HFFc6 (cell line): Measurements from ENCODE around the gene GIPC2. TPM values are rescaled to one million over a fixed set of nuclear protein-coding genes. Genes with fewer than 3 reads are reported as not detected.
"Not testable (repeated sequence)": the region's sequence is repeated elsewhere in the genome, so short reads cannot be mapped to it uniquely, and the experiment has no call there.

Experiments used
- DNase-seq: peaks from one replicate; pipeline ENCODE4 v3.0.0-alpha.2; 2018
- H3K27ac Mint-ChIP-seq: 2 replicates; pipeline ENCODE4 v1.8.0; 2020; ENCODE audit warnings: mild to moderate bottlenecking, mixed read lengths
- H3K27me3 Mint-ChIP-seq: 2 replicates; pipeline ENCODE4 v1.8.0; 2021; ENCODE audit warnings: mild to moderate bottlenecking, moderate library complexity, mixed read lengths; ENCODE audit not compliant: insufficient read depth
- H3K36me3 Mint-ChIP-seq: 2 replicates; pipeline ENCODE4 v1.8.0; 2021; ENCODE audit warnings: low read depth, mixed read lengths
- H3K4me1 Mint-ChIP-seq: 2 replicates; pipeline ENCODE4 v1.8.0; 2020; ENCODE audit warnings: low read depth, mixed read lengths
- H3K4me3 Mint-ChIP-seq: 2 replicates; pipeline ENCODE4 v1.8.0; 2020; ENCODE audit warnings: mild to moderate bottlenecking, moderate library complexity, mixed read lengths
- H3K9me3 Mint-ChIP-seq: 2 replicates; pipeline ENCODE4 v1.8.0; 2020; ENCODE audit warnings: mild to moderate bottlenecking, mixed read lengths
- total RNA-seq, 6 experiments: library from RNA; stranded (reverse); fragmentation: NEBNext Ultra II Directional; extraction: Animal tissue kit (Norgen Biotek cat#: 25700); gene quantifications; 2 replicates in 1 of 6; 3 replicates in 5 of 6; pipeline ENCODE4 v1.2.3, GENCODE V29; 2021
- TF ChIP-seq, protein P1 (sequence below): fragments of 200-600 bp; sonication (generic); IDR thresholded peaks from 2 replicates; pipeline ENCODE4 v1.5.0; 2021; ENCODE audit warnings: antibody characterized with exemption, mild to moderate bottlenecking

Gene GIPC2
- total RNA-seq, 6 experiments from 2014 or later: 0.17 to 1.00 (median 0.26) TPM

DNA sequence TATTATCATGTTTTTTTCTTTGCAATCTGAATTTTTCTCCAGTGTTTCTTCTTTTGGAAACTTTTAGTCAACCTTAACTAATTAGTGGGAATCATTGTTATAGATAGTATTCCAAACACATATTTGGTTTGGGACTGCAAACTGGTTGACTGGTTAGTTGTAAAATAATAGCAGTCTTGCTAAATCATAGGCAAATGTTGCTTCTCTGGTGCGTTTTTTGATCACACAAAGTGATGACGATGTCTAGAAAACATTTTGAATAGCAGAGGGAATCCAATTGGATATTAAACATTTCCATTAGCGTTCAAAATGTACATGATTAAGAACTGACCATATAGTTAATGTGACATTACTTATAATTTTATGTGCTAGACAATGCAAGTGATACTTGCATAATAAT is 36.5 kb upstream of the GIPC2 start:
- Mint-ChIP-seq H3K36me3 (peaks cover 63% of the 10 kb centered on the region), H3K9me3 (peaks cover 6% of the 10 kb centered on the region; the same call in 1 of the 2 replicates), H3K4me1 (peaks cover 46% of the 10 kb centered on the region), H3K27ac (peak overlapping the region; percentile 64; the same call in 1 of the 2 replicates), H3K4me3 (peak overlapping the region; percentile 78), H3K27me3 (peaks cover 6% of the 10 kb centered on the region)
- no peak for DNase-seq
- TF ChIP-seq, protein P1, sequence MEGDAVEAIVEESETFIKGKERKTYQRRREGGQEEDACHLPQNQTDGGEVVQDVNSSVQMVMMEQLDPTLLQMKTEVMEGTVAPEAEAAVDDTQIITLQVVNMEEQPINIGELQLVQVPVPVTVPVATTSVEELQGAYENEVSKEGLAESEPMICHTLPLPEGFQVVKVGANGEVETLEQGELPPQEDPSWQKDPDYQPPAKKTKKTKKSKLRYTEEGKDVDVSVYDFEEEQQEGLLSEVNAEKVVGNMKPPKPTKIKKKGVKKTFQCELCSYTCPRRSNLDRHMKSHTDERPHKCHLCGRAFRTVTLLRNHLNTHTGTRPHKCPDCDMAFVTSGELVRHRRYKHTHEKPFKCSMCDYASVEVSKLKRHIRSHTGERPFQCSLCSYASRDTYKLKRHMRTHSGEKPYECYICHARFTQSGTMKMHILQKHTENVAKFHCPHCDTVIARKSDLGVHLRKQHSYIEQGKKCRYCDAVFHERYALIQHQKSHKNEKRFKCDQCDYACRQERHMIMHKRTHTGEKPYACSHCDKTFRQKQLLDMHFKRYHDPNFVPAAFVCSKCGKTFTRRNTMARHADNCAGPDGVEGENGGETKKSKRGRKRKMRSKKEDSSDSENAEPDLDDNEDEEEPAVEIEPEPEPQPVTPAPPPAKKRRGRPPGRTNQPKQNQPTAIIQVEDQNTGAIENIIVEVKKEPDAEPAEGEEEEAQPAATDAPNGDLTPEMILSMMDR: no peak

DNA sequence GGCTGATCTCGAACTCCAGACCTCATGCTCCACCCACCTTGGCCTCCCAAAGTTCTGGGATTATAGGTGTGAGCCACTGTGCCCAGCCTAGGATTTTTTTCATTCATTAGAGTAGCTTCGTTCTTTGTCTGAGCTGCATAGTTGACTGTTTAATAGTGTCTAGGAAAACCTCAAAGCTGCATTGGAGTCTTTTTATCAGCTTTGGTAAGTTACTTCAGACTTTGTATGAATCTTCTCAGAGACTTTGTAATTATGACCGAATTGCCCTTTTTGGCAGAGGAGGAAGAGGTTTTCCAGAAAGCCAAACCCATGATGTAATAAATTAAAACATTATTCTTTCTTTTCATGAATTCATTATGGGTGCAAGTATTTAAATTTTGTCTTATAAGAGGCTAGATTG is 35.9 kb upstream of the GIPC2 start:
- no peak for DNase-seq
- Mint-ChIP-seq H3K9me3 (peaks cover 6% of the 10 kb centered on the region; the same call in 1 of the 2 replicates), H3K36me3 (peaks cover 67% of the 10 kb centered on the region), H3K4me3 (peak overlapping the region; percentile 78), H3K4me1 (peaks cover 48% of the 10 kb centered on the region), H3K27me3 (peaks cover 2% of the 10 kb centered on the region; the same call in 1 of the 2 replicates), H3K27ac (peak overlapping the region; percentile 64)
- TF ChIP-seq, protein P1: no peak

DNA sequence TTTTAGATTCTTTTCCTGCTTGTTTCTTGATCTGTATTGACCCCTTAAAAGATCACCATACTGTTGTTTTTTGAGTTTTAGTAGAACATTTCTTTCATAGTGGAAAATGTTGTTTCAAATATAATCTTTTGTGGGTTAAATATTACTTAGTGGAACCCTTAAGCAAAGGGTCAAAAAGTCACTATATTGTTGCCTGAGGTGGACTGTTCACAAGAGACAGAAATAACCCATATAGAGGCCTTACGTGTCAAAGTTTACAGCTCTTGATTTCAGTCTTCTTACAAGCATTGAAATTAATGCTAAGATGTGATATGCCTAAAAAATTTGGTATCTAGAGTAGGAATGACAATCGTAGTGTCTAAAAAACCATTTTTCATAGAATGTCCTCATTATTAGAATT is 34.7 kb upstream of the GIPC2 start:
- H3K4me1 Mint-ChIP-seq: peaks cover 57% of the 10 kb centered on the region
- TF ChIP-seq, protein P1: no peak
- H3K27me3 Mint-ChIP-seq: peaks cover 2% of the 10 kb centered on the region; the same call in 1 of the 2 replicates
- no peak for DNase-seq
- H3K36me3 Mint-ChIP-seq: peaks cover 69% of the 10 kb centered on the region
- peak overlapping the region; percentile 78 for H3K4me3 Mint-ChIP-seq
- H3K9me3 Mint-ChIP-seq: peaks cover 6% of the 10 kb centered on the region; the same call in 1 of the 2 replicates
- H3K27ac Mint-ChIP-seq: peak overlapping the region; percentile 51

DNA sequence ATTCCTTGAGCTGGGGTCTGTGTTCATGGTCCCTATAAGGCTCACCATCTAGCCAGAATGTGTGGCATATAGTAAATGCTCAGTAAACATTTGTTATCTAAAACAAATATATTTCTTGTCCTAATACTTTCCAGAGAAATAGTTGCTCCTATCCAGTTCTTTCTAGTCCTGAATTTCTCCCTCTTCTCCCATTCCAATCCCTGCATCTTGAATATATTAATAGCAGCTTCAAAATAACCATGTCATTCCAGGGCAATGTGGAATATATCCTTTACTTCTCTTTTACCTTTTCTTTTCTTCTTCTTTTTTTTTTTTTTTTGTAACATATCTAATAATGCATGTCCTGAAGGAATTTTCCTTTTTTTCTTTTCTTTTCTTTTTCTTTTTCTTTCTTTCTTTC is 30.6 kb upstream of the GIPC2 start:
- TF ChIP-seq, protein P1: no peak
- Mint-ChIP-seq H3K36me3 (peaks cover 53% of the 10 kb centered on the region), H3K4me1 (peaks cover 36% of the 10 kb centered on the region), H3K4me3 (peak overlapping the region; percentile 8; the same call in 1 of the 2 replicates), H3K27me3 (peaks cover 5% of the 10 kb centered on the region; the same call in 1 of the 2 replicates), H3K9me3 (no peaks in the 10 kb centered on the region), H3K27ac (no peak overlapping the region; the same call in 1 of the 2 replicates)
- no peak for DNase-seq

- Mint-ChIP-seq H3K36me3 (peaks cover 33% of the 10 kb centered on the region), H3K9me3 (peaks cover 6% of the 10 kb centered on the region), H3K4me3 (no peak overlapping the region), H3K4me1 (peaks cover 18% of the 10 kb centered on the region; the same call in 1 of the 2 replicates), H3K27ac (peak overlapping the region; percentile 24; the same call in 1 of the 2 replicates), H3K27me3 (peaks cover 4% of the 10 kb centered on the region; the same call in 1 of the 2 replicates)
- no peak for DNase-seq
- TF ChIP-seq, protein P1: no peak
These were observed 26.7 kb upstream of the GIPC2 start for GRCh38 chr1:78019024-78019423.

DNA sequence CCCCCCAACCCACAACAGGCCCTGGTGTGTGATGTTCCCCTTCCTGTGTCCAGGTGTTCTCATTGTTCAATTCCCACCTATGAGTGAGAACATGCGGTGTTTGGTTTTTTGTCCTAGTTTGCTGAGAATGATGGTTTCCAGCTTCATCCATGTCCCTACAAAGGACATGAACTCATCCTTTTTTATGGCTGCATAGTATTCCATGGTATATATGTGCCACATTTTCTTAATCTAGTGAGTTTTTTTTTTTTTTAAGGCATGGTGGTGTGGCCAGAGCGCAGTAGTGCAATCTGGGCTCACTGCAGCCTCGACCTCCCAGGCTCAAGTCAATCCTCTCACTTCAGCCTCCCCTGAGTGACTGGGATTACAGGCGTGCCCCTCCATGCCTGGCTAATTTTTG is 24.6 kb upstream of the GIPC2 start:
- H3K27me3 Mint-ChIP-seq, H3K9me3 Mint-ChIP-seq, DNase-seq, H3K4me1 Mint-ChIP-seq: not testable (repeated sequence)
- Mint-ChIP-seq H3K27ac (peak overlapping the region; percentile 5; the same call in 1 of the 2 replicates), H3K36me3 (peaks cover 15% of the 10 kb centered on the region), H3K4me3 (peak overlapping the region; percentile 12; the same call in 1 of the 2 replicates)
